22Rv1 (cell line): ENCODE results near the gene RBMS3.

Experiments used
- H3K27ac ChIP-seq: fragments of 450-650 bp; 2 replicates; pipeline ENCODE4 v1.5.1; 2017
- ZFX ChIP-seq: fragments of 450-650 bp; IDR thresholded peaks from 2 replicates; pipeline ENCODE4 v1.6.1; 2017; ENCODE audit warnings: antibody characterized with exemption, borderline replicate concordance
- TF ChIP-seq, protein P1 (sequence below): fragments of 450-650 bp; IDR thresholded peaks from 2 replicates; pipeline ENCODE4 v1.5.1; 2017; ENCODE audit warnings: mild to moderate bottlenecking

The RBMS3 gene

DNA sequence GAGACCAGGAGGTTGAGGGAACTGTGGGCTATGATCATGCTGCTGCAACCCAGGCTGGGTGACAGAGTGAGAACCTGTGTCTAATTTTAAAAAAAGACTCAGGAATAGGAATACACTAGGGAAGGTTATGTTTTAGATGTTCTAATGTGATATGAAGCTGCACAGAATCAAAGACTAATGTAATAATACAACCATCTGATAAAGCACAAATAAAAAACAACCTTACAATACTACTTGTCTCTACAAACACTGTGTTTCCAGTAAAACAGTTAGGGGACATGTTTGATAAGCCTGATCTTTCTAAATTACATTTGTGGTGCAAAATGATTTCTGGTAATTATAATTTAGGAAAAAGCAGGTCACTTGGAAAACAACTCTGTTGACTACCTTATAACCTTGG lies 56.7 kb downstream of the RBMS3 start:
- TF ChIP-seq ZFX = no peak
- TF ChIP-seq, protein P1, sequence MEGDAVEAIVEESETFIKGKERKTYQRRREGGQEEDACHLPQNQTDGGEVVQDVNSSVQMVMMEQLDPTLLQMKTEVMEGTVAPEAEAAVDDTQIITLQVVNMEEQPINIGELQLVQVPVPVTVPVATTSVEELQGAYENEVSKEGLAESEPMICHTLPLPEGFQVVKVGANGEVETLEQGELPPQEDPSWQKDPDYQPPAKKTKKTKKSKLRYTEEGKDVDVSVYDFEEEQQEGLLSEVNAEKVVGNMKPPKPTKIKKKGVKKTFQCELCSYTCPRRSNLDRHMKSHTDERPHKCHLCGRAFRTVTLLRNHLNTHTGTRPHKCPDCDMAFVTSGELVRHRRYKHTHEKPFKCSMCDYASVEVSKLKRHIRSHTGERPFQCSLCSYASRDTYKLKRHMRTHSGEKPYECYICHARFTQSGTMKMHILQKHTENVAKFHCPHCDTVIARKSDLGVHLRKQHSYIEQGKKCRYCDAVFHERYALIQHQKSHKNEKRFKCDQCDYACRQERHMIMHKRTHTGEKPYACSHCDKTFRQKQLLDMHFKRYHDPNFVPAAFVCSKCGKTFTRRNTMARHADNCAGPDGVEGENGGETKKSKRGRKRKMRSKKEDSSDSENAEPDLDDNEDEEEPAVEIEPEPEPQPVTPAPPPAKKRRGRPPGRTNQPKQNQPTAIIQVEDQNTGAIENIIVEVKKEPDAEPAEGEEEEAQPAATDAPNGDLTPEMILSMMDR = no peak
- H3K27ac ChIP-seq = no peak overlapping the region

DNA sequence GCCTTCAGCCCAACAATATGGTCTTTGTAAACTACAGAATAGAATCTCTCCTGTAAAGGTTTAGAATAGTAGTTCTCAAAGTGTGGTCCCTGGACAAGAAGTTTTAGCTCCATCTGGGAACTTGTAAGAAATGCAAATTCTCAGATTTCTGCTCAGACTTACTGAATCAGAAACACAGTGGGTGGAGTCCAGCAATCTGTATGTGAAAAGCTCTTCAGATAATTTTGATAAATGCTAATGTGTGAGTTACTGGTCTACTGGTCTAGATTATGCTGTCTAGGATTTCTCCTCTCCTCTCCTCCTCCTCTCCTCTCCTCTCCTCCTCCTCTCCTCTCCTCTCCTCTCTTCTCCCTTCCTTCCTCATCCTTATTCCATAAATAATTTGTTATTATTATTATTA lies 57.5 kb downstream of the RBMS3 start:
- no peak for TF ChIP-seq ZFX
- TF ChIP-seq, protein P1 = no peak
- H3K27ac ChIP-seq = no peak overlapping the region

DNA sequence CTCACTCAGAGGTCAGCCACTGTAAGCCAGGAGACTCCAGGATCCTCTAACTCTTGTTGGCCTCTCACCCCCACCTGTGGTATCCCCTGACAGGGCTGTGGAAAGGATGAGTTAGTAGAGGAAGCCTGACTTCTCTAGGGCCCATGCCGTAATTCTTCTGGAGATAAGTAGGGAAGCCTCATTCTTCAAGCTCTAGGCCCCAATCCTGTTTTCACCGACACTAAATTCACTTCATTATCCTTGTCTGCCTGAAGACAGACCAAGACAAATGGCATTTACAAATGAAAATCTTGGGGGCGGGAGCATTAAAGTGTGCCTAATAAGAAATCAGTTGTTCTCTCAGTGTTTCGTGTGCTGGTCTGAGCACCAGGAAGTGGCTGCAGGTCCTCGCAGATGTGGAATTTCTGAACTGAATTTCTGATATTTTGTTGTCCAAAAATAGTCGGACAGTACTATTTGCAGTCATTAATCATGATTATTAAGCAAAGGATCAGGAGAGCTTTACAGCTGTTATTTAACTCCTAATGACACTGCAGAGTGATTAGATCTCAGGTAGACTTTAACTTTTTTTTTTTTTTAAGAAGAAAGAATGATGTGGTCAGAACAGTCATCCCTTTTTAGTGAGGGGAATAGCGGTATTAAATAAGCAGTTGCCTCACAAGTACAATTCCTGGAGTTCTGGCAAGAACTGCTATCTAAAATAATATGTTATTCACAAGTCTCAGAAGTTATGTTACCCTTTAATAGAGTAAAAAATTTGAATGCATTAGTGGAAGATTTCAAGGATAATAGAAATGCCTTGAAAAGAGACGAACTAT lies 58.4 kb downstream of the RBMS3 start:
- TF ChIP-seq, protein P1 = no peak
- TF ChIP-seq ZFX = no peak
- H3K27ac ChIP-seq = no peak overlapping the region

DNA sequence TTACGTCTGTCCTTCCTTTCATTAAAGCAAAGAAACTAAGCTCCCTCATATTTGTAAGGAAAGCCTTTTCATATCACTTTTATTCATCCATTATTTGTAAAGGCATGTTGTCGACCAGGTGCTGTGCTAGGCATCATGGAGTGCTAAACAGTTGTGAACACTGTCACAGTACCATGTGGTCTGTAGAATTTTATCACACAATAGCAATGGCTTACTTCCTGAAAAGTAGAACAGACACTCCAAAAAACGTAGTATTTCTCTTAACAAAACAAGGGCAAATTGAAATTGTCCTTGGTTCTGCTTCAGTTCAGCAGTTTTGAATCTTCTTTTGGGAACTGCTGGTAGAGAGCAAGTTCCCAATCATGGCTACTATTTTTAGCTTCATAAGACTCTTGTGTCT lies 63.3 kb downstream of the RBMS3 start:
- H3K27ac ChIP-seq = no peak overlapping the region
- TF ChIP-seq, protein P1 = no peak
- TF ChIP-seq ZFX = no peak

DNA sequence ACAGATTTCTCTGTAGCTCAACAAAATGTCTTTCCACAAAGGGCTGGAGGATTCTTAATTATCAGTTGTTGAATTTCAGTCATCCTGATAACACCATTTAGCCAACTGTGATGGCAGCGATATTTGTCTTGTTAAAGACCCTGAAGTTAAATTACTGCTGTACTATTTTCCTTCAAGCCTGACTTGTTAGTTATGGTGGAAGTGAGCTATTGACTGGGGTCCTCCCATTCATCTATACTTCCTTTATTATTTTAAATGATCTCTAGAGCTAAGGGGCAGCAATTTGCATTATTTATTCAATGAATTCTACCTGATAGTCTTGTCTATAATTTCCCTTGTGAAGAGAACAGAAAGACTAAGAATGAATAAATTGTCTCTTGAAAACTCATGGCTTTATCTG lies 64.1 kb downstream of the RBMS3 start:
- TF ChIP-seq ZFX = no peak
- TF ChIP-seq, protein P1 = no peak
- no peak overlapping the region for H3K27ac ChIP-seq

DNA sequence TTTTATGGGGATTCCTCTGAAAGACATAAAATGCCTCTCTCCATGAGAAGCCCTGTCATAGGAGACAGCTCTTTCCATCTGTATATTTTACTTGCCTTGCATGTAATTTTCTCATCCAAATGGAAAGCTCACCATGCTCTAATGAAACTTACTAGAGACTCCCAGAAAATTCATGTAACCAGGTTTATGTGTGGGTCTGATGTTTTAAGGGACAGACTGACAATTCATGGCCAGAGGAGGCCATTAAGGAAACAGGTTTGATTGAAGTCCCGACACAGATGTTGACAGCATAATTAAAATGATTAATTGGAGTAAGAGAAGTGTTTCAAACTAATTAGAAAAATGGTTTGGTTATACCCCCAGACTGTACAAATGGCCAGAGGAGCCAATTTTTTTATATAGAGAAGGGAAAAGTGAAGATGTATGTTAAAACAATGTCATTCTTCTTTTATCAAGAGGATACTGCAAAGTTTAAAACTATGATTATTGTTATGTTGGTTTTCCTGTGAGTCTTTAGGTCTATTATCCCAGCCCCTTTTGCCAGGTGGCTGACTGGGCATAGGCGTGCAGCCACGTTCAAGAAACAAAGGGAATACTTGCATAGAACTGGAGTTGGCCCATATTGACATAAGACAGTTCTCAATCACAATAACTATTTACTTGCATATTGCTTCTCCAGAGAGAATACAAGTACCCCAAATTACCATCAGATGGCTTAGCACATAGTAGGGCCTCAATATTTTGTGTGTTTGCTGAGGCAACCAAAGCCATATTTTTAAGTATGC lies 64.8 kb downstream of the RBMS3 start:
- TF ChIP-seq, protein P1 = no peak
- TF ChIP-seq ZFX = no peak
- no peak overlapping the region for H3K27ac ChIP-seq

DNA sequence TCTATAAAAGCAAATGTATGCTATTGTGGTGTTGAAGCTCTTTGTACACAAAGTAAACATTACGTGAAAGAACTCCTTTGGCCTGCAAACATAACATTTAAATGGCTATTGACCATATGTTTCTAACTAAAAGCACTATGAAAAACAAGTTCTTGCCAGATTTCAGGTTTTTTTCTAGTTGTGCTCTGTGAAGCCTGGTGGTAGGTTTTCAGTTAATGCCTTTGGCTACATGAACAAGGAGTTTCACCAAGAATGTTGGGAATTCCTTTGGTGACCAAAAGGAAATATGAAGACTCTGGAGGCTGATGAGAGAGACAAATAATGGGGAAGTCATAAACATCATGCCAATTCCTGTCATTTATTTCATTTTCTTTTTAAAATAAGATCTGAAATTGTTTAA lies 66.0 kb downstream of the RBMS3 start:
- no peak overlapping the region for H3K27ac ChIP-seq
- TF ChIP-seq, protein P1 = no peak
- TF ChIP-seq ZFX = no peak
